GM19468 (cell line): Measurements from ENCODE around the gene PPFIA2.
"Not testable (repeated sequence)": the region's sequence is repeated elsewhere in the genome, so short reads cannot be mapped to it uniquely, and the experiment has no call there.

ENCODE experiments used
- ATAC-seq: cut with Tn5 transposase; IDR thresholded peaks from one replicate; pipeline ENCODE4 v1.9.1; 2021; ENCODE audit warnings: mild to moderate bottlenecking, moderate library complexity, moderate number of reproducible peaks; ENCODE audit not compliant: unreplicated experiment; ENCODE audit errors: extremely low read depth

Gene PPFIA2

GRCh38 chr12:81222846-81223592, 536.1 kb downstream of the PPFIA2 start:
- ATAC-seq, result no peak

GRCh38 chr12:81221681-81222080, 537.5 kb downstream of the PPFIA2 start:
- ATAC-seq, result no peak

DNA sequence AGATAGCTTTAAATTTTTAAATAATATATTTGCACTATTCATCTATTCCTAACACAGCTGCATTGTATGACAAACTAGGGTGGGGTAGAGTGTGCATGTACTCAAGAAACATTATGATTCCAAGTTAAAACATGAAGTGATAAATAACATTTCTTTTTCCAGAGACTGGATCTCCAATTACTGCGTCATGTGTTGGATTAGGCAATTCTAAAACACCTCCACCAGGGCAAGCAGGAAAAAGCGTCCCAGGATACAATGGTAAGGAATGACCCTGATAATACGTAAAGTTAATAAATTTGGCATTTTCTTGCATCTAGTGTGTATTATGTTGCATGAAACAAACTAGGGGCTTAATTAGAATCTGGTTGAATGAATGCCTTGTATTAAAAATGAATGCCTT, 542.4 kb downstream of the PPFIA2 start:
- no peak for ATAC-seq

DNA sequence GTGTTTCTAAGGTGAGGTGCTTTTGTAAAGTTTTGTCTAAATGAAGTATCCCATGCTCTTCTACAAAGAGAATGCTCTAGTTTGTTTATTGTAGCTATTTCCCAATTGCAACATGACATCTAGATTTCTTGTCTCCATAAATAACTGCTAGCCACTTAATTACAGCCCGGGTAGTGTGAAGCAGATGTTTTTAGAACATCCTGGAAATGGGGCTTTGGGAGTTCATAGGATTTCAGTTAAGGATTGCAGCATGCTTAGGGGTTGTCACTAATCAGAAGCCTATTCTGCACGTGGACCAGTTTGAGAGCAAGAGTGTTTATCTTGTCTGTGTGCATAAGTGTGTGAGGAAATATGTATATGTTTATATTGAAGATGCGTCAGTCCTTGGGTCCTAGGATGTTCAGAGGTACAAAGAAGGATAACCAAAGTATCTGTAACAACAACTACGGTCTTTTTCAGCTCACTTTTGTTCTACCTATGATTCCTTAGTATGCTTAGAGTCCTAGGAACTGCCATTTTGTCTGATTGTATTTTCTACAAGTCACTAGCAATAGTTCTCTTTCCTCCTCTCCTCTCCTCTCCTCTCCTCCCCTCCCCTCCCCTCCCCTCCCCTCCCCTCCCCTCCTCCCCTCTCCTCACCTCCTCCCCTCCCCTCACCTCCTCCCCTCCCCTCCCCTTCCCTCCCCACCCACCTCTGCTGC, 546.0 kb downstream of the PPFIA2 start:
- ATAC-seq, result no peak

DNA sequence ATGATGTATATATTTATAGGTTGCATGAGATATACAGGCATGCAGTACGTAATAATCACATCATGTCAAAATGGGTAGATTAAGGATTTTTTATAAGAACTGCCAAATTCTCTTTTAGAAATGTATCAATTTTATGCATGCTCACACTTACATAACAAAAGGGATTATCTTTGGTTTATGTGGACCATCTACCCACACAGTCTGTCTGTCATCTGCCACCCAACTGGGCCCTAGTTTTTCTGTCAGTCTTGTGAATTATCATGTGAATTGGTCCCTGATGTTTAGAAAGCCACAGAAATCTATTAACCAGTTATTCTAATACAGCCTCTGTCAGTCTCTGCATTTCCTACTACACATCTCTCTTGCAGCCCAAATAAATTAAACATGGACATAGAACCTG, 547.8 kb downstream of the PPFIA2 start:
- no peak for ATAC-seq

DNA sequence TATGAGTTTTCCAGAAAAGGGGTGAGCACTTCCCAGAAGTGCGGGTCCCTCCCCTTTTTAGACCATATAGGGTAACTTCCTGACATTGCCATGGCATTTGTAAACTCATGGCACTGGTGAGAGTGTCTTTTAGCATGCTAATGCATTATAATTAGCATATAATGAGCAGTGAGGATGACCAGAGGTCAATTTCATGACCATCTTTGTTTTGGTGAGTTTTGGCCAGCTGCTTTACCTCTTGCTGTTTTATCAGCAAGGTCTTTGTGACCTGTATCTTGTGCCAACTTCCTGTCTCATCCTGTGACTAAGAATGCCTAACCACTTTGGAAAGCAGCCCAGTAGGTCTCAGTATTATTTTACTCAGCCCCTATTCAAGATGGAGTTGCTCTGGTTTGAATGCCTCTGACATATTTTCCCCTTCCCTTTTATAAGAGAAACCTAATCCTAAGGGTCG, 549.4 kb downstream of the PPFIA2 start:
- not testable (repeated sequence) for ATAC-seq

- ATAC-seq, result no peak
Measured at GRCh38 chr12:81209012-81209411, 550.1 kb downstream of the PPFIA2 start.

DNA sequence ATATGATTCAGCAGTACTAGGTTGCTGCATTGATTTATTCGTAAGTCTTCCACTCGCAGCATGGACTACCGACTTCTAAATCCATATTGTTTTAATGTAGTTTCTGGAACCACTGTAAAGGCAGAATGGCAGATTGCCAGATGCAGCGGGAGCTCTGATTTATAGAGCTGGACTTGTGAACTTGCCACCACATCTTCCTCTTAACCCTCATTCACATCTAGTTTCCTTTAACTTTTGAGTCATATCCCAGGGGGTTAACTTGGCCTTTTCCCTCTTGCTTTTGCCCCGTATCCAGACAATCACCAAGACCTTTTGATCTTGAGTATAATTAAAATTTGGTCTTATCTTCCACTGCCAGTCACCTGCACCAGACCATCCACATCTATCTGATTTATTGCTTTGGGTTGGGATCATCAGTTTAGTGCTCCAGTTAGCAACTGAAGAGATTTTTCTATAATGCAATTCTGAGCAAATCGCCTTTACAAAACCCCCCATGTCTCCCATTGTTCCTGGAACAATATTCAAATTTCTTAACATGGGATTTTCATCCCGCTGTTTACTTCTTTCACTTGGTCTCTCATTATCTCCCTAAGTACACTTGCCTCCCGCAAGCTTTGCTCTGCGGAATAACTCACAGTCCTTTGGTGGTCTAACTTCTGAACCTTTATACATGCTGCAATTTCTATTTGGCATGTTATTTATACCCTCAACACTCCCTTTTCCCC, 550.8 kb downstream of the PPFIA2 start:
- ATAC-seq, result no peak
